Astrocyte (in vitro differentiated cells and primary cell): ENCODE data around the gene OPCML.

Source experiments
- CTCF ChIP-seq: IDR thresholded peaks from 2 replicates; pipeline ENCODE4 v1.5.1; 2011; ENCODE audit warnings: low read depth, mild to moderate bottlenecking, inconsistent platforms, low read length, moderate library complexity; ENCODE audit not compliant: insufficient read depth
- EZH2 ChIP-seq: IDR thresholded peaks from 2 replicates; pipeline ENCODE4 v1.6.1; 2012; ENCODE audit warnings: mild to moderate bottlenecking, low read length, inconsistent platforms; ENCODE audit not compliant: insufficient read depth

- TF ChIP-seq CTCF, result no peak
- no peak for TF ChIP-seq EZH2
Observed at GRCh38 chr11:133269267-133269666, 263.0 kb downstream of the OPCML start.
